HG03432 (cell line): ENCODE data around the gene KLF15.

Source experiments
- ATAC-seq: cut with Tn5 transposase; IDR thresholded peaks from one replicate; pipeline ENCODE4 v1.9.1; 2021; ENCODE audit warnings: mild to moderate bottlenecking, moderate library complexity; ENCODE audit not compliant: unreplicated experiment

The KLF15 gene

DNA sequence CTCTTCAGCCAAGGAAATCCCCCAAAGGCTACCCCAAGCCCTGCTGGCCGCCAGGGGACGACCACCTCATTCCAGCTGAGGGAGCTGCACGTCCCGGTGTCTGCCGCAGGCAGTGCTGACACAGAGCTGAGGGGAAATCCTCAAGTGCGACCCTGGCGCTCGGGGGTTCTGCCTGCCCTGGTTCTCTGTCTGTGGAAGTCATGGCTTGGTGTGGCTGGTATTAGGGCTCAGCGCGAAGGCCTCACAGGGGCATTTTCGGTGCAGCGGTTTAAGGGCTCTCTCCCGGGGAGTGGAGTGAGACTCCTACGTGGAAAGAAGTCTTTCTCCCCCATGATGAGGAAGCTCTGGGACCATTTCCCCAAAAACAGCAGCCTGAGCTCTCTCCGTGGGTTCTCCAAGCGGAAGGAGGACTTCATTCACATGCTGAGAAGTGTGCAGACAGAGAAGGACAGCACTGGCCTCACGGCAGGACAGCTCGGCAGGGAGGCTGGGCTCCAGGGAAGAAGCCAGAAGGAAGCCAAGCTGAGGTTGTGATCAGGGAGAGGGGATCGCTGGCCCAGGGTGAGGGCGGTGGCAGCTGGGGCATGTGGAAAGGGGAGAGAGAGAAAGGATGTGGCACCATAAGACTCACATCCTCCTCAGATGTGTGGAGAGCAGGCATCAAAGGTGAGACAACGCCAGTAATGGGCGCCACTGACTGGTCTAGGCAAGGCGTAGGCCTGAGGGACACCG, 48.6 kb downstream of the KLF15 start:
- ATAC-seq, result no peak

DNA sequence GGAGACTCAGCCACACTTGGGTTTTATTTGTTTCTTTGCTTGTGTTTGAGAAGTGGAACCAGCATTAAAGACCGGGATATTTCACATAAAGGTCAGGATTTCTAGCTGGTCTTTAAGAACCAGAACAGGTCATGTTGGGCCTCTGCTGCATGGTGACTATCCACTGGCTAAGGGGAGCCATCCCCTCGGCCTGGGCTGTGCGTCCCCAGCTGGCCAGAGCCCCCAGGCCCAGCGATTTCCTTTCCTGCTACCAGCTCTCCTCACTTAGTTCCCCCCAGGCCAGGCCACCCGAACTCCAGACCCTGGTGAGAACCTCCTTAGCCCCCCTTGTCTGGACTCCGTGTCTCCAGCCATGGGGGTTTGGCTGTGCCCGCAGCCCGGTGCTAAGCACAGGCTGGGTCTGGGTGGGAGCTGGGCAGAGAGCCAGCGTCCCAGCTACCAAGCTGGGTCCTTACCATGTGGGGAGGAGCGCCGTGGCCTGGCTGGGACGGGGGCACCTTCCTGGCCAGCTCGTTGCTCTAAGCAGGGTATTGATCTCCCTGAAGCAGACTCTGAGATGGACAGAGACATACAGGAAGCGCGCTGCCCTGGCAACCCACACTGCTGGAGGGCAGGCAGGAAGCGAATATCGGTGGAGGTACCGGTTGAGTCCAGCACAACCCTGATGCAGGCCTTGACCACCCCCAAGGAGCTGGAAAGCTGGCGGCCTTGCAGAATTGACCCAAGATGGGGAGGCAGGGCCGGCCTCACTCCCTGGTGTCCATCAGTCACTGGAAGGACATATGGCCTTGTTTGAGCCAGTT, 49.4 kb downstream of the KLF15 start:
- no peak for ATAC-seq

DNA sequence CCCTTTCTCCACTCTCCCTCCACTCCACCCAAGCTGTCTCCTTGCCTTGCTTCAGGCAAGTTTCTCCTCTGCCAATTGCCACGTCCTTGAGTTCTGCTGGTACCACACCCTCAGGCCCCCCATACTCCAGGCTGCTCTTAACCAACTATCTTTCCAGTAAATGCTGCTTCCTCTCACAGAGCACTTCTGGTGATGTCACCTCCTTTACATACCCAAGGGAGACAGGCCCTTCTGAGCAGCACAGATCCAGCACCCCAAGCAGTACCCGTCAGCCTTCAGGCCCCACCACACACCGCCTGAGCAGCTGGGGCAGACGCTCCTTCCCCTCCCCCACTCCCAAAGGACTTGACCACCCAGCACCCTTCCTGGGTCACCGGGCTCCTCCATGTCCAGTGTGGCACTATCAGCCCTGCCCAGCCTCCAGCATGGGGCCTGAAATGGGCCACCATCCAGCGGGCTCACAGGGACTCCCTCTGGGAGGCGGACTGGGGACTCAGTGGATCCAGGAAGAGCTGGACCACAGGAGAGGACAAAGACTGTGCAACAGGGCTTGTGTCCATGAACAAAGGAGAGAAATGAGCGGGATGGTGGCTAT, 50.2 kb downstream of the KLF15 start:
- no peak for ATAC-seq

DNA sequence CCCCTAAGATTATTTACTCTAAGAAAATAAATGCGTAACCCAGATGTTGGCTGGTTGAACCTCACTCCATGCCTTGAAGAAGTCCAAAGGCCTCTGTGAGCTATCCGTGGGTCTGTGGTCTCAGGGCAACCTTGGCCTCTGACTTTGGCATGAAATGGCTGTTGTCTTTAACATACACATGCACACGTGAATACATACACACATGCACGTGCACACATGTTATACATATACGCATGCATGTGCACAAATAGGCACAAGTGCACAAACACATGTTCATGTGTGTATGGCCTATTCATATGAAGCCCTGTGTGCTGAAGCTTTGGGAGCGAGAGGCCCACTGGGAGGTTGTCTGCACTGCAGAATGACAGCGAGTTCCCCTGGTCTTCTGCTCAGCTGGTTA, 50.8 kb downstream of the KLF15 start:
- ATAC-seq, result no peak

DNA sequence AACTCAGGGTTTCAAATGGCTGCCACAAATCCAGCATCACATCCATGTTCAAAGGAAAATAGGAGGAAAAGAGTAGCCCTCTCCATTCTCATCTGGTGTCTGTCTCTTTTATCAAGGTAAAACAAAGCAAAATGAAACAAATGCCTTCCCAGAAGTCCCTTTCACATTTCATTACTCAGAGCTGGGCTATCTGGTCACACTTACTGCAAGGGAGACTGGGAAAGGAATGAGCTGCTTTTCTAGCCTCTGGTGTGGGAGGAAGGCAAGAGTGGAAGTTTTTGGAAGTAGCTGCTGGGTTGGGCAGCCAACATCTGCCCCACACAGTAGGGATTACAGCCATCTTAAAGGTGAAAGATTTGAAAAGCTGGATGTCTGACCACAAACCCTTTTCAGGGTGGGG, 51.8 kb downstream of the KLF15 start:
- ATAC-seq, result no peak

DNA sequence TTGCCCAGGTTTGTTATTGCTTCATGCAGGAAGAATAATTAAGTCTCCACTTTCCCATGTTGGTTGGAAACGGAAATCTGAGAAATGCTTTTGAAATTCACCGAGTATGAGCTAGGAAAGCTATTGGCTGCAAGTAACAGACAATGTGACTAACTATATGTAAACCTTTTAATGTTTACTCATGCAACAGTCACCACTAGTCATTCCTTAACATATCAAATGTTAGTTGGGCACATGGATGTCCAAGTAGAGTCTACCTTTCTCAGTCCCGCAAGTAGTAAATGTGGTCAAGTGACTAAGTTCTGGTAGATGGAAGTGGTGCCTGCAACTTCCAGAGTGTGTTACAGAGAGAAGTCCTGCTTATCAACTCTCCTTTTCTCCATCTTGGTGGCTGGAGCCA, 52.5 kb downstream of the KLF15 start:
- ATAC-seq, result no peak

DNA sequence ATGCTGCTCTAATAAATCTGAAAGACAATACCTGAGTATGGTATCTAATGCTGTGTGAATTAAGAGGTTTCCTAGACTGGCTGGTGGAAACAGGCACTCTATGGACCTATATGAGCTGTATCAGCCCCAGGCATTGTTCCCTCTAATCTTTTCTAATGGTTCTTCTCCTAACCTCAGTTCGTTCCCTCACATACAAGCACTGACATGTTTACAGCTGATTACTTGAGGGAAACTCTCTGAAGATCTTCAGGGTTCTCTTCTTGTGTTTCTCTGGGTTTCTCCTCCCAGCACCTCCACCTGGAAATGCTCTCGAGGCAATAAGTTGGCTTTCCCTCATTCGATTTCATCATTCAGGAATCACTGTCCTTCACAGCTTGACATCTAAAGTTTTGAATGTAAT, 52.9 kb downstream of the KLF15 start:
- no peak for ATAC-seq

DNA sequence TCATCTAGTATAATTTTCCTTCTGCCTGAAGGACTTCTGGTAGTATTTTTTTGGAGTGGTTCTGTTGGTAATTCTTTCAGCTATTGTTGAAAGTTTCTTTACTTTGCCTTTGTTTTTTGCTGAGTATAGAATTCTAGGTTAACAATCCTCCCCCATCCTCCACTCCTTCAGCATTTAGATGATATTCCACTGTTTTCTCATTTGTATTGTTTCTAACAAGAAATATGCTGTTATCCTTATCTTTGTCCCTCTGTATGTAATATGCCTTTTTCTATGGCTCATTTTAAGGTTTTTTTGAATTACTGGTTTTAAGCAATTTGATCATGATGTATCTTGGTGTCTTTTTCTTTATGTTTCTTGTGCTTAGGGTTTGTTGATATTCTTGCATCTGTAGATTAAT, 53.9 kb downstream of the KLF15 start:
- ATAC-seq, result no peak

DNA sequence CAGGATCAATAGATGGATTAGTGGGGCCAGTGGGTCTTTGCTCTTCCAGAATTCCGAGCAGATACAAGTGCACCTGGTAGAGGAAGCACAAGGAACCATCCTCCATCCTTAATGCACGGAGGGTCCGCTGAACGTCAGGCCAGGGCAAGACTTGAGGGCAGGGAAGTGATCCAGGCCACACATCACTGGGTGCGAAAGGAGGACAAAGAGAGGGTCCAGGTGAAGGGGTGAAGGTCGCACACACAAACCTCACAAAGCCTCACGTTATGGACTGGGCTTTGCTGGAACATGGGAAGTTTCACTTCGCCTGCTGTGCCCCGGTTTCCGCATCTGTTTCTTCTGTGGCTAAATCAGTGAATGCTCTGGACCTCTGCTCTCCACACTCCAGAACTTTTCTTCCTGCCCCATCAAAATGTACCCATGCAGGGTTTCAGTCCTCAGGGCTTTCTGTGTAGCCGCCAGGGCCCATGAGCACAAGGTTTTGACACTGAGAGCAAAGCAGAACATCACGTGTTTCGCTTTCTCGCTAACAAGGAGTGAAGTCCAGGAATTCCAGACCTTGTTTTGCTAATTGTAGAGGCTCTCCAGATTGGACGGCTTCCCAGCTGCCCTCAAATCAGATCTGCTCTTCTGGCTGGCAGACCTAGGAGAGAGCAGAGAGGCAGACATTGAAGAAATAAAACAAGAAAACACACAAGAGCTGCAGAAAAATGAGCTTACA, 56.3 kb downstream of the KLF15 start:
- no peak for ATAC-seq

DNA sequence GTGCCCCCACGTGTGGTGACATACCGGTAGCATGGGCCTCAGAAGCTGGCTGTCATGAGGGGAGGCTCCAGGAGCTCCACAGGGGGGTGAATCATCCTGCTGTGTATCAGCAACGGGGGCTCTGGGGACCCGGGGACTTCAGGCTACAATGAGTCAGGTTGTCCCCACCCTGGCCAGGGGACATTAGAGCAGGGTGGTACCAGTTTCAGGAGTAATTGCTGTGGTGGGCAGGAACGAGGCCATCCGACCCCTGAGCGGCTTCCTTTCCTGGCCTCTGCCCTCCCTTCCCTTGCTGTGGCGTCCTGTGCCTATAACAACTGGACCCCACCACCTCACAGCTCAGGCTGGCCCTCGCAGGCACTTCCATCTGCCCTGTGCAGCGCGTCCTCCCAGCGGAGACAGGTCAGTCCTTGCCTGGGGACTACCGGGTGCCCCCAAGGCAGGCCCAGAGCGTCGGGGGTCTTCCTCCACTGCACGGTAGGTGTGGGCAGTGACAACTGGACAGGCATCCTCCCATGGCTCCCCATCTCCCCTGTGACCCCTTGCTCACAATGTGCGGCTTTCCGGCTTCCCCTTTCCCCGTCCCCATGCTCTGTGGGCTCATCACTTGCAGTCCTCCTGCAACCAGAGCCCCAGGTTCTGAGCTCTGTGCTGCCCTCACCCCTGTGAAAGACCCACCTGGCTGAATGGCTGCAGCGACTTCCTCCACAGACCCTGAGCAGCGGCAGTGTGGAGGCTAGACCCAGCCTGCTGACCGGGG, 57.0 kb downstream of the KLF15 start:
- no peak for ATAC-seq

DNA sequence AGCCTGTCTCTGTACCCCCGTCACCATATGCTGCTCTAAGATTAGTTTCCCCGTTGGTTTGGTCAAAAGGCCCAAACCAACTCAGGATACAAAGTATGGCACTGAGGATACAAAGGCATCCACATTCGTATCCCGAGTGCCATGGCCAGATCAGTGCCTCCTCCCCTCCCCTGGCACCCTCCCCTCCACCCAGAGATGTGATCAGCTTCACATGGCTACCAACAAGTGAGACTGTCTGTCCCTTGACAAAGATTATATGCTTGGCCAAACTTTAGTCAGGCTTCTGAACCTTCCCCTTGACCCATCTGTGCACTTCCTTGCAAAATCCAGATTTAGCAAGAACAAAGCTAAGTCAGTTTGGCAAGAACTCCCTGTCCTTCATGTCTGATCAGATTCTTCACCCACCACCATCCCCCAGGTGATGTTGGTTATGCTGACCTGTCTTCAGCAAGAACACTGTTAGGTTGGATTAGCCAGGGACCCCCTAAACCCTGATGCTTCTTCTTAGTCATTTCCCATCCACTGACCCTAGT, 61.7 kb downstream of the KLF15 start:
- no peak for ATAC-seq

DNA sequence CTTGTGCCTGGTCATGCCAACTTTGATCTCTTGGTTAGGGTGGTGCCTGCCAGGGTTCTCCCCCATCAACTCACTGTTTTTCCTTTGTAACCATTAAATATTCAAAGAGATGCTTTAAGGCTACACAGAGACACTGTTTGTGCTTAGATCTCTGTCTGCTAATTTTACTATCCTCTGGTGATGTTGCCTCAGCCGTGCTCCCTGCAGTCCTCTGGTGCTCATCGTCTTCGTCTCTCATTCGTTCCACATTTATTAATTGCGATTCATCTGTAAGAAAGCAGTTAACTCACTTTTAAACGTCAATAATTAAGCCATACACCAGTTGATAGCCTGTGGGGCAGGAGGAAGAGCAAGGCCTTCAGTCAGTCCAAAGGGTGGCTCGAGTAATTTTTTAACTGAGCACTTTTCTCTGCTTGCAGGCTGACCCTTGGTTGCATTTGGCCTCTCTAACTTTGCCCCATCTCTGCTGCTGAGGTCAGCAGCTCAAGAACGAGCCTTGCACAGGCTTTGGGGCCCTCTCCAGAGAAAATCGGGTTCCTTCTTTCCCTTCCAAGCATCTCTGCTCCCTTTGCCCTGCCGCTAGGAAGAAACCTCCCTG, 62.9 kb downstream of the KLF15 start:
- no peak for ATAC-seq

DNA sequence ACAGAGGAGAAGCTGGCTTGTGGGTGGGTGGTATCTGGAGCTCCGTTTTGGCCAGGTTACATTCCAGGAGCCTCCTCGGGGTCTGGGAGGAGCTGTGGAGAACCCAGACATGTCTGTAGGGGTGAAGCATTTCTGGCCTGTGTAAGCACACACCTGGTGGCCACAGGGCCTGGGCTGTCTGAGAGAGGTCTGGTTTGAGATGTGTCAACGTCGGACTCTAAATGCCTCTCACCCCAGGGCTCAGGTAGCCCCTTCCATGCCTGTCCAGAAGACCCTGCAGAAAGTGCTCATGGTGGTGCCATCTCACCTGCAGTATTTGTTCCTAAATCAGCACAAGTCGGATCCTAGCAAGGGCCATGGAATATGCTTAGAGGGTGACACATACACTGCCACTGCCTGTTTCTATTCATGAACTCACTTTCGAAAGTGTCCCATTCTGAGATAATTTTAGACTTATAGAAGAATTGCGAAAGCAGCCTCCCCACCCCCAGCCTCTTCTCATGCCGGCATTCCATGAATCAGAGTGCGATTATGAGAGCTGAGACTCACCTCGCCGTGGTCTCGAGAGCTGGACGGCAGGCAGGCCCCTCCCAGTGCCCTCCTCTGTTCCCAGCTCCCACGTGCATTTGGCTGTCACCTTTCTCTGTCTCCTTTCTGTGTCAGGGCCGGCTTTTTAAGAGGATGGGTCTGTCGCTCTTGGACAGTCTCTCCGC, 63.7 kb downstream of the KLF15 start:
- no peak for ATAC-seq
